Mucosa of rectum (tissue), 2 donors: ENCODE data around the gene COL1A1.

Source experiments
- H3K27ac ChIP-seq, 2 donors: one replicate each; pipeline ENCODE4 v1.7.0; 2013; ENCODE audit warnings: inconsistent platforms in 2 of 2, low read depth in 2 of 2, low read length in 2 of 2
- H3K27me3 ChIP-seq, 2 donors: one replicate each; pipeline ENCODE4 v1.7.0; 2013; ENCODE audit warnings: low read length in 2 of 2; ENCODE audit not compliant: control insufficient read depth in 2 of 2, insufficient read depth in 2 of 2
- H3K36me3 ChIP-seq, 2 donors: one replicate each; pipeline ENCODE4 v1.7.0; 2013; ENCODE audit warnings: low read length in 2 of 2; ENCODE audit not compliant: control insufficient read depth in 2 of 2, insufficient read depth in 2 of 2
- H3K4me1 ChIP-seq, 2 donors: one replicate each; pipeline ENCODE4 v1.7.0; 2013; ENCODE audit warnings: low read length in 2 of 2, mild to moderate bottlenecking in 1 of 2; ENCODE audit not compliant: control insufficient read depth in 2 of 2, insufficient read depth in 2 of 2
- H3K4me3 ChIP-seq, 2 donors: one replicate each; pipeline ENCODE4 v1.7.0; 2013; ENCODE audit warnings: low read length in 2 of 2
- H3K9ac ChIP-seq, 2 donors: one replicate each; pipeline ENCODE4 v1.7.0; 2013; ENCODE audit warnings: low read length in 2 of 2, low read depth in 1 of 2, mild to moderate bottlenecking in 1 of 2
- H3K9me3 ChIP-seq, 2 donors: one replicate each; pipeline ENCODE4 v1.7.0; 2013; ENCODE audit warnings: low read length in 2 of 2; ENCODE audit not compliant: control insufficient read depth in 2 of 2
- donor health status: healthy.
- donor health status: Normal muscosa, but diverticular disease.

COL1A1 gene

GRCh38 chr17:50165466-50165865, 36.0 kb downstream of the COL1A1 start:
- Histone ChIP-seq H3K4me3 (peak overlapping the region in 1 of 2 donors; percentile 1), H3K9me3 (no peaks in the 10 kb centered on the region), H3K4me1 (peaks cover 13 to 18% of the 10 kb centered on the region in 2 donors), H3K36me3 (no peaks in the 10 kb centered on the region), H3K9ac (no peak overlapping the region), H3K27ac (peak overlapping the region in 1 of 2 donors; percentile 63), H3K27me3 (no peaks in the 10 kb centered on the region)

- Histone ChIP-seq H3K4me3 (no peak overlapping the region), H3K9me3 (no peaks in the 10 kb centered on the region), H3K9ac (no peak overlapping the region), H3K36me3 (no peaks in the 10 kb centered on the region), H3K27me3 (no peaks in the 10 kb centered on the region), H3K27ac (no peak overlapping the region), H3K4me1 (peaks cover 13 to 18% of the 10 kb centered on the region in 2 donors)
These were observed 36.4 kb downstream of the COL1A1 start for GRCh38 chr17:50165066-50165465.

- no peaks in the 10 kb centered on the region for H3K9me3 ChIP-seq
- no peak overlapping the region for H3K4me3 ChIP-seq
These were observed 36.8 kb downstream of the COL1A1 start for GRCh38 chr17:50164697-50164988.

GRCh38 chr17:50163843-50164696, 37.4 kb downstream of the COL1A1 start:
- H3K9me3 ChIP-seq = no peaks in the 10 kb centered on the region
- no peaks in the 10 kb centered on the region for H3K27me3 ChIP-seq
- no peak overlapping the region for H3K27ac ChIP-seq
- H3K4me1 ChIP-seq = peaks cover 13 to 18% of the 10 kb centered on the region in 2 donors
- H3K4me3 ChIP-seq = no peak overlapping the region
- H3K9ac ChIP-seq = no peak overlapping the region
- no peaks in the 10 kb centered on the region for H3K36me3 ChIP-seq

More at GRCh38 chr17:50164697-50164988, 36.8 kb downstream of the COL1A1 start:
- Histone ChIP-seq H3K36me3 (no peaks in the 10 kb centered on the region), H3K9ac (no peak overlapping the region), H3K27me3 (no peaks in the 10 kb centered on the region), H3K4me1 (peaks cover 13 to 18% of the 10 kb centered on the region in 2 donors), H3K27ac (no peak overlapping the region)

- no peaks in the 10 kb centered on the region for H3K9me3 ChIP-seq
- H3K36me3 ChIP-seq = no peaks in the 10 kb centered on the region
- no peak overlapping the region for H3K27ac ChIP-seq
- H3K27me3 ChIP-seq = no peaks in the 10 kb centered on the region
- H3K9ac ChIP-seq = no peak overlapping the region
- H3K4me3 ChIP-seq = no peak overlapping the region
- H3K4me1 ChIP-seq = peaks cover 13 to 15% of the 10 kb centered on the region in 2 donors
These were observed 38.8 kb downstream of the COL1A1 start for GRCh38 chr17:50162466-50163254.

GRCh38 chr17:50161911-50162288, 39.5 kb downstream of the COL1A1 start:
- peaks cover 13 to 15% of the 10 kb centered on the region in 2 donors for H3K4me1 ChIP-seq
- H3K4me3 ChIP-seq = peak overlapping the region; percentile 74 to 83
- no peaks in the 10 kb centered on the region for H3K9me3 ChIP-seq
- no peak overlapping the region for H3K27ac ChIP-seq
- H3K36me3 ChIP-seq = no peaks in the 10 kb centered on the region
- H3K27me3 ChIP-seq = no peaks in the 10 kb centered on the region
- peak overlapping the region in 1 of 2 donors; percentile 70 for H3K9ac ChIP-seq

GRCh38 chr17:50161023-50161910, 40.2 kb downstream of the COL1A1 start:
- peak overlapping the region; percentile 70 to 72 for H3K9ac ChIP-seq

GRCh38 chr17:50157891-50158290, 43.5 kb downstream of the COL1A1 start:
- no peak overlapping the region for H3K4me3 ChIP-seq
- no peaks in the 10 kb centered on the region for H3K9me3 ChIP-seq
- peaks cover 13 to 20% of the 10 kb centered on the region in 2 donors for H3K4me1 ChIP-seq
- H3K27ac ChIP-seq = no peak overlapping the region
- H3K27me3 ChIP-seq = no peaks in the 10 kb centered on the region
- no peak overlapping the region for H3K9ac ChIP-seq
- no peaks in the 10 kb centered on the region for H3K36me3 ChIP-seq

More at GRCh38 chr17:50161023-50161910, 40.2 kb downstream of the COL1A1 start:
- Histone ChIP-seq H3K27me3 (no peaks in the 10 kb centered on the region), H3K4me1 (peaks cover 13 to 15% of the 10 kb centered on the region in 2 donors), H3K4me3 (peak overlapping the region; percentile 74 to 83), H3K9me3 (no peaks in the 10 kb centered on the region), H3K36me3 (no peaks in the 10 kb centered on the region), H3K27ac (peak overlapping the region; percentile 20 to 61)

GRCh38 chr17:50155115-50155819, 46.2 kb downstream of the COL1A1 start:
- peaks cover 16 to 24% of the 10 kb centered on the region in 2 donors for H3K4me1 ChIP-seq
- H3K27ac ChIP-seq = peak overlapping the region in 1 of 2 donors; percentile 56
- H3K4me3 ChIP-seq = peak overlapping the region in 1 of 2 donors; percentile 11
- H3K36me3 ChIP-seq = no peaks in the 10 kb centered on the region
- no peak overlapping the region for H3K9ac ChIP-seq
- H3K27me3 ChIP-seq = no peaks in the 10 kb centered on the region
- no peaks in the 10 kb centered on the region for H3K9me3 ChIP-seq
